ENCODE results near the gene EGFL7.

EGFL7 gene

DNA sequence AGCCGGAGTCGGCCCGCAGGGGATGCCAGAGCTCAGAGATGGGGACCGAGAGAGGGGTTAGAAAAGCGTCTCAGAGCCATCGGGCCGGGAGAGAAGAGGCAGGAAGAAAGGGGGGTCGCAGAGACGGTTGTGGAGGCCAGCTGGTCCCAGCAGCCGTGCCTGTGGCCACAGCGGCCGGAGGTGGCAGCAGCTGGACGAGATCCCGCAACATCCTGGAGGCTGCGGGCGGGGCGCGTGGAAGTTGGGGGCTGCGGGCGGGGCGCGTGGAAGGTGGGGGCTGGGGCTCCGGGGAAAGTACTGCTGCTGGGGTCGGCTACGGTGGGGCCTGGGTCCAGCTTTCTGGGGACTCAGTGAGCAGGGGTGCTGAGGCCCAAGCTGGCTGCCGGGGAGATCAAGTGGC lies 34.4 kb upstream of the EGFL7 start:
- Histone ChIP-seq H3K9me2 (replicated peaks; ENCODE audit: control insufficient read depth, low read length) (no peaks in the 10 kb centered on the region), H3K4me1 (ENCODE audit: control insufficient read depth, low read length) (no peaks in the 10 kb centered on the region), H3K79me2 (ENCODE audit: control insufficient read depth, low read length) (no peaks in the 10 kb centered on the region), H3K9me3 (ENCODE audit: control insufficient read depth, insufficient read depth, low read length) (peaks cover 7% of the 10 kb centered on the region; the same call in 1 of the 2 replicates), H3F3A (ENCODE audit: control insufficient read depth, insufficient read depth) (peaks cover 5% of the 10 kb centered on the region), H3K27me3 (ENCODE audit: control insufficient read depth, low read length) (no peaks in the 10 kb centered on the region), H3K4me3 (ENCODE audit: low read length) (no peak overlapping the region), H3K27ac (ENCODE audit: low read depth, low read length) (no peak overlapping the region), H3K36me3 (ENCODE audit: control insufficient read depth, low read length) (no peaks in the 10 kb centered on the region), H4K20me1 (ENCODE audit: control insufficient read depth, insufficient read depth, low read depth, low read length) (no peaks in the 10 kb centered on the region), H3K4me2 (ENCODE audit: low read length) (no peak overlapping the region)
- TF ChIP-seq, protein P1, sequence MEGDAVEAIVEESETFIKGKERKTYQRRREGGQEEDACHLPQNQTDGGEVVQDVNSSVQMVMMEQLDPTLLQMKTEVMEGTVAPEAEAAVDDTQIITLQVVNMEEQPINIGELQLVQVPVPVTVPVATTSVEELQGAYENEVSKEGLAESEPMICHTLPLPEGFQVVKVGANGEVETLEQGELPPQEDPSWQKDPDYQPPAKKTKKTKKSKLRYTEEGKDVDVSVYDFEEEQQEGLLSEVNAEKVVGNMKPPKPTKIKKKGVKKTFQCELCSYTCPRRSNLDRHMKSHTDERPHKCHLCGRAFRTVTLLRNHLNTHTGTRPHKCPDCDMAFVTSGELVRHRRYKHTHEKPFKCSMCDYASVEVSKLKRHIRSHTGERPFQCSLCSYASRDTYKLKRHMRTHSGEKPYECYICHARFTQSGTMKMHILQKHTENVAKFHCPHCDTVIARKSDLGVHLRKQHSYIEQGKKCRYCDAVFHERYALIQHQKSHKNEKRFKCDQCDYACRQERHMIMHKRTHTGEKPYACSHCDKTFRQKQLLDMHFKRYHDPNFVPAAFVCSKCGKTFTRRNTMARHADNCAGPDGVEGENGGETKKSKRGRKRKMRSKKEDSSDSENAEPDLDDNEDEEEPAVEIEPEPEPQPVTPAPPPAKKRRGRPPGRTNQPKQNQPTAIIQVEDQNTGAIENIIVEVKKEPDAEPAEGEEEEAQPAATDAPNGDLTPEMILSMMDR (IDR thresholded peaks at IDR 0.05; ENCODE audit: low read depth, low read length, poor library complexity, severe bottlenecking) = no peak
- no peak for TF ChIP-seq EZH2phosphoT487 (IDR thresholded peaks at IDR 0.05; ENCODE audit: borderline replicate concordance, low read length)

DNA sequence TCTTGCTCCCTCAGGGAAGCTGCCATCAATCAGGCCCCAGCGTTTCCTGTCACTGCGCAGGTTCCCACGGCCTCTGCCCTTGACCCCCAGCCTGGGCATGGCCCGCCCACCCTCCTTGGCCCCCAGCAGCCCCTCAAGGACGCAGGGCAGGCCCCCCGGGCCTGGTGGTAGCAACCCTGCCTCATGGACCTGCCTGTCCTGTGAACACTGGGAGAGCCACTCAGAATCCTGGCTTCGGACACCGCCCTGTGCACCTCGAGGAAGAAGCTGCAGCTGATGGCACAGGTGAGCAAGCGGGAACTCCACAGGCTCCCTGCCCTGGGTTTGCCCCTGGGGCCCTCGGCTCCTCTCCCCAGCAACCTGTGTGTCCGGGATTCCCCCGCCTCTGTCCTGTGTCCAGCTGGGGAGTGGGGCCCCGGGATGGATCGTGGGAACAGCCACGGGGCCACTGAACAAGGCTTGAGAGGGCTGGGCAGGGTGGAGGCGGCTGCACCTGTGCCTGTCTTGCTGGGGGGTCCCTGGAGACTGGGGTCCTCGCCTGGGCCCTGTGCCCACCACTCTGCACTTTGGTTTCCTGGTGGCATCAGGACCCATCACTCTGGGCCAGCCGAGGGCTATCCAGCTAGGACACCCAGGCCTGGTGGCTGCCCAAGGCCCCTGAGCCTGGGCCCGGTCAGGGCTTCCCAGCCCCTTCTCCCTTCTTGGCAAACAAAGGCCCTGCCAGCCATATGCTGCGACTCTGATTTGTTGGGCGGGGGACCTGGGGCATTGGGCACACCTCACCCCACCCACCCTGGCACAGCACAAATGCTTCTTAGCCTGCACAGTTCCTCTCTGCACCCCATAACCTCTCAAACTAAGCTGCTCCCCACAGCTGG lies 33.5 kb upstream of the EGFL7 start:
- H3K9me3 ChIP-seq (ENCODE audit: control insufficient read depth, insufficient read depth, low read length) = peaks cover 7% of the 10 kb centered on the region; the same call in 1 of the 2 replicates
- H3K4me1 ChIP-seq (ENCODE audit: control insufficient read depth, low read length) = no peaks in the 10 kb centered on the region
- H3K4me3 ChIP-seq (ENCODE audit: low read length) = no peak overlapping the region
- H4K20me1 ChIP-seq (ENCODE audit: control insufficient read depth, insufficient read depth, low read depth, low read length) = no peaks in the 10 kb centered on the region
- no peak overlapping the region for H3K4me2 ChIP-seq (ENCODE audit: low read length)
- H3F3A ChIP-seq (ENCODE audit: control insufficient read depth, insufficient read depth) = peaks cover 5% of the 10 kb centered on the region
- no peaks in the 10 kb centered on the region for H3K79me2 ChIP-seq (ENCODE audit: control insufficient read depth, low read length)
- no peaks in the 10 kb centered on the region for H3K36me3 ChIP-seq (ENCODE audit: control insufficient read depth, low read length)
- H3K27ac ChIP-seq (ENCODE audit: low read depth, low read length) = no peak overlapping the region
- H3K27me3 ChIP-seq (ENCODE audit: control insufficient read depth, low read length) = no peaks in the 10 kb centered on the region
- no peak for TF ChIP-seq EZH2phosphoT487 (IDR thresholded peaks at IDR 0.05; ENCODE audit: borderline replicate concordance, low read length)
- TF ChIP-seq, protein P1 (IDR thresholded peaks at IDR 0.05; ENCODE audit: low read depth, low read length, poor library complexity, severe bottlenecking) = no peak
- no peaks in the 10 kb centered on the region for H3K9me2 ChIP-seq (replicated peaks; ENCODE audit: control insufficient read depth, low read length)

DNA sequence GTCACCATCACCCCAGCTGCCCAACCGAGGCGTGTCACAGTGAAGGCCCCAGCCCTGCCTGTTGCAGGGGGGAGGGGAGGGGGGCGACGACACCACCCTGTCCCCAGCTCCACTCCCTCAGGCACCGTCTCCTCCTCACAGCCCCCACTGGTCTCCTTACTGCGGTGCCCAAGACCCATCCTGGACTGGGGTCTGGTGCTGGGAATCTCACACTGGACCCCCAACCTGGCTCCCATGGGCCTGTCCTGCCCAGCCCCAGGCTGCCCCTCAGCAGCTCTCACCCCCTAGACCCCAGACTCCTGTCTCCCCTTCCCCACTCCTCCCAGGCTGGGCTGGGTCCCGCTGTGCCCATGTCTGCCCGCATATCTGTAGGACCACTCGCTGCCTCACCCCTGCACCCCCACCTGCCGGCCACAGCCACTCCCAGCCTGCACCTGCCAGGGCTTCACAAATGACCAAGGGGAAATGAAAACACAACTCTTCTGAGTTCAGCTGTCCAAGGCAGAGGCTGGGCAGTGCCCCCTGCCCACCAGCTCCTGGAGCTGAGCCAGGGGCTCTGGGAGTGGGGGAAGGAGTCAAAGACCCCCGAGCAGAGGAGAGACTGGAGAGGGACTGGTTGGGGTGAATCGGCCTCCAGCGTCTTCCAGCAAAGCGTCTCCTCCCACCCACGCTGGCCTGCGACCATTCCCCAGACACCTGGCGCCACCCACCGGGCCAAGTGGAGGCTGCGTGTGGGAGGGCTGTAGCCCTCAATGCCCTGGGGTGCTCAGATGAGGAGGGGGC lies 32.6 kb upstream of the EGFL7 start:
- H3K27ac ChIP-seq (ENCODE audit: low read depth, low read length) = no peak overlapping the region
- no peaks in the 10 kb centered on the region for H3K9me2 ChIP-seq (replicated peaks; ENCODE audit: control insufficient read depth, low read length)
- no peak overlapping the region for H3K4me2 ChIP-seq (ENCODE audit: low read length)
- no peaks in the 10 kb centered on the region for H4K20me1 ChIP-seq (ENCODE audit: control insufficient read depth, insufficient read depth, low read depth, low read length)
- TF ChIP-seq, protein P1 (IDR thresholded peaks at IDR 0.05; ENCODE audit: low read depth, low read length, poor library complexity, severe bottlenecking) = peak; percentile 79
- TF ChIP-seq EZH2phosphoT487 (IDR thresholded peaks at IDR 0.05; ENCODE audit: borderline replicate concordance, low read length) = no peak
- H3K9me3 ChIP-seq (ENCODE audit: control insufficient read depth, insufficient read depth, low read length) = peaks cover 7% of the 10 kb centered on the region; the same call in 1 of the 2 replicates
- peaks cover 5% of the 10 kb centered on the region for H3F3A ChIP-seq (ENCODE audit: control insufficient read depth, insufficient read depth)
- no peaks in the 10 kb centered on the region for H3K4me1 ChIP-seq (ENCODE audit: control insufficient read depth, low read length)
- no peak overlapping the region for H3K4me3 ChIP-seq (ENCODE audit: low read length)
- no peaks in the 10 kb centered on the region for H3K27me3 ChIP-seq (ENCODE audit: control insufficient read depth, low read length)
- no peaks in the 10 kb centered on the region for H3K36me3 ChIP-seq (ENCODE audit: control insufficient read depth, low read length)
- H3K79me2 ChIP-seq (ENCODE audit: control insufficient read depth, low read length) = no peaks in the 10 kb centered on the region

Data from DOHH2 (cell line).